ENCODE results near the gene GRK5.

The GRK5 gene

GRCh38 chr10:119333146-119333792 lies 125.9 kb downstream of the GRK5 start:
- H3K9me3 ChIP-seq (ENCODE audit: control insufficient read depth, insufficient read depth, low read length), result no peaks in the 10 kb centered on the region
- no peaks in the 10 kb centered on the region for H3K36me3 ChIP-seq (ENCODE audit: control insufficient read depth, insufficient read depth, low read length)
- H3K9ac ChIP-seq (ENCODE audit: low read depth, low read length), result no peak overlapping the region
- no peak overlapping the region for H3K4me3 ChIP-seq (ENCODE audit: low read depth, low read length)
- H3K4me1 ChIP-seq (ENCODE audit: control insufficient read depth, insufficient read depth, low read length), result no peaks in the 10 kb centered on the region
- H3K27me3 ChIP-seq (ENCODE audit: control insufficient read depth, insufficient read depth, low read length), result no peaks in the 10 kb centered on the region
- no peak overlapping the region for H3K27ac ChIP-seq (ENCODE audit: low read depth, low read length)

GRCh38 chr10:119335671-119336353 lies 128.4 kb downstream of the GRK5 start:
- H3K27ac ChIP-seq (ENCODE audit: low read depth, low read length), result no peak overlapping the region
- no peaks in the 10 kb centered on the region for H3K4me1 ChIP-seq (ENCODE audit: control insufficient read depth, insufficient read depth, low read length)
- H3K27me3 ChIP-seq (ENCODE audit: control insufficient read depth, insufficient read depth, low read length), result no peaks in the 10 kb centered on the region
- H3K4me3 ChIP-seq (ENCODE audit: low read depth, low read length), result no peak overlapping the region
- H3K9me3 ChIP-seq (ENCODE audit: control insufficient read depth, insufficient read depth, low read length), result no peaks in the 10 kb centered on the region
- no peak overlapping the region for H3K9ac ChIP-seq (ENCODE audit: low read depth, low read length)
- H3K36me3 ChIP-seq (ENCODE audit: control insufficient read depth, insufficient read depth, low read length), result no peaks in the 10 kb centered on the region

- Histone ChIP-seq H3K36me3 (ENCODE audit: control insufficient read depth, insufficient read depth, low read length) (no peaks in the 10 kb centered on the region), H3K4me3 (ENCODE audit: low read depth, low read length) (no peak overlapping the region), H3K9ac (ENCODE audit: low read depth, low read length) (no peak overlapping the region), H3K27me3 (ENCODE audit: control insufficient read depth, insufficient read depth, low read length) (no peaks in the 10 kb centered on the region), H3K4me1 (ENCODE audit: control insufficient read depth, insufficient read depth, low read length) (no peaks in the 10 kb centered on the region), H3K27ac (ENCODE audit: low read depth, low read length) (no peak overlapping the region), H3K9me3 (ENCODE audit: control insufficient read depth, insufficient read depth, low read length) (no peaks in the 10 kb centered on the region)
Observed at GRCh38 chr10:119336599-119336998, 129.2 kb downstream of the GRK5 start.

GRCh38 chr10:119337223-119337622 lies 129.9 kb downstream of the GRK5 start:
- Histone ChIP-seq H3K4me1 (ENCODE audit: control insufficient read depth, insufficient read depth, low read length) (no peaks in the 10 kb centered on the region), H3K4me3 (ENCODE audit: low read depth, low read length) (no peak overlapping the region), H3K9ac (ENCODE audit: low read depth, low read length) (no peak overlapping the region), H3K27me3 (ENCODE audit: control insufficient read depth, insufficient read depth, low read length) (no peaks in the 10 kb centered on the region), H3K27ac (ENCODE audit: low read depth, low read length) (no peak overlapping the region), H3K36me3 (ENCODE audit: control insufficient read depth, insufficient read depth, low read length) (no peaks in the 10 kb centered on the region), H3K9me3 (ENCODE audit: control insufficient read depth, insufficient read depth, low read length) (no peaks in the 10 kb centered on the region)

- Histone ChIP-seq H3K4me3 (ENCODE audit: low read depth, low read length) (no peak overlapping the region), H3K27ac (ENCODE audit: low read depth, low read length) (no peak overlapping the region), H3K36me3 (ENCODE audit: control insufficient read depth, insufficient read depth, low read length) (no peaks in the 10 kb centered on the region), H3K9me3 (ENCODE audit: control insufficient read depth, insufficient read depth, low read length) (no peaks in the 10 kb centered on the region), H3K27me3 (ENCODE audit: control insufficient read depth, insufficient read depth, low read length) (no peaks in the 10 kb centered on the region), H3K9ac (ENCODE audit: low read depth, low read length) (no peak overlapping the region), H3K4me1 (ENCODE audit: control insufficient read depth, insufficient read depth, low read length) (no peaks in the 10 kb centered on the region)
Observed at GRCh38 chr10:119337796-119338432, 130.5 kb downstream of the GRK5 start.

GRCh38 chr10:119339109-119339508 lies 131.7 kb downstream of the GRK5 start:
- Histone ChIP-seq H3K9ac (ENCODE audit: low read depth, low read length) (no peak overlapping the region), H3K4me3 (ENCODE audit: low read depth, low read length) (no peak overlapping the region), H3K36me3 (ENCODE audit: control insufficient read depth, insufficient read depth, low read length) (no peaks in the 10 kb centered on the region), H3K9me3 (ENCODE audit: control insufficient read depth, insufficient read depth, low read length) (no peaks in the 10 kb centered on the region), H3K4me1 (ENCODE audit: control insufficient read depth, insufficient read depth, low read length) (no peaks in the 10 kb centered on the region), H3K27ac (ENCODE audit: low read depth, low read length) (no peak overlapping the region), H3K27me3 (ENCODE audit: control insufficient read depth, insufficient read depth, low read length) (no peaks in the 10 kb centered on the region)

GRCh38 chr10:119340893-119341458 lies 133.6 kb downstream of the GRK5 start:
- Histone ChIP-seq H3K9ac (ENCODE audit: low read depth, low read length) (no peak overlapping the region), H3K9me3 (ENCODE audit: control insufficient read depth, insufficient read depth, low read length) (no peaks in the 10 kb centered on the region), H3K27me3 (ENCODE audit: control insufficient read depth, insufficient read depth, low read length) (no peaks in the 10 kb centered on the region), H3K4me3 (ENCODE audit: low read depth, low read length) (no peak overlapping the region), H3K4me1 (ENCODE audit: control insufficient read depth, insufficient read depth, low read length) (no peaks in the 10 kb centered on the region), H3K27ac (ENCODE audit: low read depth, low read length) (no peak overlapping the region), H3K36me3 (ENCODE audit: control insufficient read depth, insufficient read depth, low read length) (no peaks in the 10 kb centered on the region)

GRCh38 chr10:119341459-119342301 lies 134.3 kb downstream of the GRK5 start:
- Histone ChIP-seq H3K27ac (ENCODE audit: low read depth, low read length) (no peak overlapping the region), H3K9me3 (ENCODE audit: control insufficient read depth, insufficient read depth, low read length) (no peaks in the 10 kb centered on the region), H3K27me3 (ENCODE audit: control insufficient read depth, insufficient read depth, low read length) (no peaks in the 10 kb centered on the region), H3K4me3 (ENCODE audit: low read depth, low read length) (no peak overlapping the region), H3K4me1 (ENCODE audit: control insufficient read depth, insufficient read depth, low read length) (no peaks in the 10 kb centered on the region), H3K36me3 (ENCODE audit: control insufficient read depth, insufficient read depth, low read length) (no peaks in the 10 kb centered on the region), H3K9ac (ENCODE audit: low read depth, low read length) (no peak overlapping the region)

GRCh38 chr10:119342335-119342734 lies 135.0 kb downstream of the GRK5 start:
- no peaks in the 10 kb centered on the region for H3K4me1 ChIP-seq (ENCODE audit: control insufficient read depth, insufficient read depth, low read length)
- no peak overlapping the region for H3K27ac ChIP-seq (ENCODE audit: low read depth, low read length)
- H3K4me3 ChIP-seq (ENCODE audit: low read depth, low read length), result no peak overlapping the region
- H3K36me3 ChIP-seq (ENCODE audit: control insufficient read depth, insufficient read depth, low read length), result no peaks in the 10 kb centered on the region
- no peaks in the 10 kb centered on the region for H3K27me3 ChIP-seq (ENCODE audit: control insufficient read depth, insufficient read depth, low read length)
- no peak overlapping the region for H3K9ac ChIP-seq (ENCODE audit: low read depth, low read length)
- no peaks in the 10 kb centered on the region for H3K9me3 ChIP-seq (ENCODE audit: control insufficient read depth, insufficient read depth, low read length)

GRCh38 chr10:119343011-119343601 lies 135.7 kb downstream of the GRK5 start:
- Histone ChIP-seq H3K27me3 (ENCODE audit: control insufficient read depth, insufficient read depth, low read length) (no peaks in the 10 kb centered on the region), H3K9ac (ENCODE audit: low read depth, low read length) (no peak overlapping the region), H3K27ac (ENCODE audit: low read depth, low read length) (no peak overlapping the region), H3K4me3 (ENCODE audit: low read depth, low read length) (no peak overlapping the region), H3K4me1 (ENCODE audit: control insufficient read depth, insufficient read depth, low read length) (no peaks in the 10 kb centered on the region), H3K36me3 (ENCODE audit: control insufficient read depth, insufficient read depth, low read length) (no peaks in the 10 kb centered on the region), H3K9me3 (ENCODE audit: control insufficient read depth, insufficient read depth, low read length) (no peaks in the 10 kb centered on the region)
